ENCODE results near the gene C9orf153. TPM values are rescaled to one million over a fixed set of nuclear protein-coding genes. Genes with fewer than 3 reads are reported as not detected.
A peak's percentile ranks its signal among the peaks of the same experiment; 100 is the strongest.

Gene C9orf153
- total and polyA plus RNA-seq, 2 of the 8 experiments (the other 6 are each of a cell fraction or from before 2014, with no cell fraction given) = not detected

DNA sequence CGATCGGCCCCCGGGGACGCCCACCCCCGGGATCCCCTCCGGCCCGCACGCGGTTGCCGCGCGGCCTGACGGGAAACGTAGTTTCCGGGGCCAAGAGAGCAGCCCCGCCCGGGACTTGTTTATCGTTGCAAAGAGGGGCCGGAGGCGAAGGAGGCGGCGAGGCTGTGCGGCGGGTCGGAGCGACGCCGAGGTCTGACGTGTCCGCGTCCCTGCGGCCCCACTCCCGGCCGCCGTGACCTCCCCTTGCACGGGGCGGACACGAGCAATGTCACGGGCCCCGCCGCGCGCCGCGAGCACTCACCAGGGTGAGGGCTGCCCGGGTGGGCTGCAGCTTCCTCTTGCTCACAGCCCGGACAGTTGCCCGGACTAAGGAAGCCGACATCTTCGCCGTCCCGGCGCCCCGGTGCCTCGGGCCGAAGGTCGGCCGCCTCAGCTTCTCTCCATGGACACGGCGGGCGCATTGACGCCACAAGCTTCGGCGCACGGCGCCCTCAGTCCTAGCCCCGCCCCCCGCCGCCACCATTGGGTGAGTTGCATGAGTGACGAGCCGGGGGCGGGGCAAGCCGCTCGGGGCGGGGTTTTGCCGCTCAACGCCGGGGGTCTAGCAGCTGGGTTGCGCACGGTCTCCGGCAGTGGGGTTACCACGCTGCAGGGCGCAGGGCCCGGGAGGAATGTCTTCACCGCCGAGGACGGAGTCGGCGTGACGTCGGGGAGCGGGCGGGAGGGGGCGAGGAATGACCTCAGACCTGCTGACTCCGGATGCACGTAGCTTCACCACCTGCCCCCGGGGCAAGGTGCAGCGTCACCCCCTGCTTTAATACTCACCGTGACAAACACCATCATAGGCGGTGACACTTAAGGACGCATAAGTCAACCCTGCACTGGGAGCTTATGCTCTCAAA, 22.9 kb upstream of the C9orf153 start, which contains the start of gene ISCA1:
Gene ISCA1, minus strand, starts transcription at position 462 of the 902 bp plus-strand sequence. Its CDS starts 80 bp downstream, at position 382.
- H3K23ac ChIP-seq (ENCODE audit: insufficient read length) = no peak within 1 kb of the TSS
- no peak within 1 kb of the TSS for H3K14ac ChIP-seq (ENCODE audit: insufficient read length)
- CTCF ChIA-PET (ENCODE audit: partially characterized antibody) = interaction anchor here (1.0 to 1.1 kb wide), 3 partner anchors 39 to 80 kb away, joined by 3 to 7 read pairs (median 3); no protein-coding TSS in a partner anchor
- H2AK5ac ChIP-seq (ENCODE audit: low read depth, low read length) = peak within 1 kb of the TSS; percentile 82; the same call in 1 of the 2 replicates
- H2BK5ac ChIP-seq (ENCODE audit: low read depth, low read length) = peak within 1 kb of the TSS; percentile 94
- peak within 1 kb of the TSS; percentile 93; the same call in 1 of the 2 replicates for H4K8ac ChIP-seq (ENCODE audit: extremely low read depth, insufficient read depth, low read length)
- peak within 1 kb of the TSS; percentile 4 for H4K91ac ChIP-seq (replicated peaks; ENCODE audit: insufficient read length, low read length)
- peak within 1 kb of the TSS; percentile 94 for H4K5ac ChIP-seq (ENCODE audit: insufficient read length, low read depth, low read length)
- WGBS, 2 experiments (ENCODE audit: extremely low coverage in 1 of 2, insufficient coverage in 1 of 2, insufficient read length in 1 of 2, insufficient replicate concordance in 2 of 2, low coverage in 1 of 2, low lambda C conversion rate in 2 of 2, missing lambda C conversion rate in 1 of 2) = 2% methylated on average over 37 of the region's 101 CpGs; no CpG with 5 or more reads in 1 of the 2 experiments
- H3K4me2 ChIP-seq (ENCODE audit: insufficient read depth in 1 of 2, low read depth in 2 of 2, low read length in 2 of 2) = peak within 1 kb of the TSS; percentile 90 to 91
- peak within 1 kb of the TSS; percentile 36 for H3K4ac ChIP-seq (replicated peaks; ENCODE audit: insufficient read length, low read depth, low read length)
- H3K9ac ChIP-seq (replicated peaks in 1 of 4; ENCODE audit: extremely low read depth in 1 of 4, low read depth in 3 of 4, low read length in 3 of 4) = peak within 1 kb of the TSS; percentile 88 to 97 (median 92)
- POLR2A ChIA-PET (ENCODE audit: partially characterized antibody) = interaction anchor here (0.7 to 2.4 kb wide), 11 partner anchors 10 to 254 kb away, joined by 3 to 17 read pairs (median 3); partner anchors contain the start of gene GOLM1
- peak within 1 kb of the TSS; percentile 88 for H3K18ac ChIP-seq (ENCODE audit: extremely low read depth, low read length)
- no peak within 1 kb of the TSS for H2BK20ac ChIP-seq (ENCODE audit: low read length)
- H3K4me1 ChIP-seq (replicated peaks in 1 of 4; ENCODE audit: control insufficient read depth in 3 of 4, insufficient read depth in 4 of 4, low read length in 3 of 4) = peaks cover 0 to 9% (median 6%) of the 10 kb centered on the region in 4 experiments; a peak in 5 of 7 replicates
- peak; percentile 85 to 100 for DNase-seq (ENCODE audit: low read depth in 1 of 2, low spot score in 2 of 2)
- peaks cover 0 to 4% of the 10 kb centered on the region in 2 experiments for H4K20me1 ChIP-seq (replicated peaks in 1 of 2; ENCODE audit: control insufficient read depth in 1 of 2, insufficient read depth in 2 of 2, low read length in 2 of 2)
- H2BK12ac ChIP-seq (ENCODE audit: low read depth, low read length) = peak within 1 kb of the TSS; percentile 98
- H3K4me3 ChIP-seq (ENCODE audit: extremely low read depth in 1 of 4, insufficient read depth in 2 of 4, low read depth in 3 of 4, low read length in 4 of 4) = peak within 1 kb of the TSS; percentile 88 to 96 (median 93)
- peaks cover 9 to 39% of the 10 kb centered on the region in 2 experiments for H3K79me2 ChIP-seq (ENCODE audit: control insufficient read depth in 1 of 2, insufficient read depth in 2 of 2, low read length in 2 of 2)
- no peak for FAIRE-seq
- peaks cover 3% of the 10 kb centered on the region; the same call in 1 of the 2 replicates for H3K79me1 ChIP-seq (ENCODE audit: low read depth, low read length)
- H3K9me3 ChIP-seq (ENCODE audit: insufficient read depth in 2 of 2, low read depth in 1 of 2, low read length in 1 of 2) = no peaks in the 10 kb centered on the region
- H2BK15ac ChIP-seq (ENCODE audit: low read length) = peak within 1 kb of the TSS; percentile 97
- peaks cover 7% of the 10 kb centered on the region for H3K23me2 ChIP-seq (ENCODE audit: low read depth, low read length)
- no peaks in the 10 kb centered on the region; a peak in 1 of 7 replicates for H3K27me3 ChIP-seq (replicated peaks in 1 of 4; ENCODE audit: control insufficient read depth in 3 of 4, extremely low read depth in 1 of 4, insufficient read depth in 3 of 4, low read length in 3 of 4)
- H2AFZ ChIP-seq (ENCODE audit: low read length) = peak within 1 kb of the TSS; percentile 98
- no peak within 1 kb of the TSS for H2BK120ac ChIP-seq (replicated peaks; ENCODE audit: low read depth, low read length)
- H3K27ac ChIP-seq (ENCODE audit: low read depth, low read length) = peak within 1 kb of the TSS; percentile 90
- peaks cover 0 to 11% (median 3%) of the 10 kb centered on the region in 4 experiments; a peak in 4 of 8 replicates for H3K36me3 ChIP-seq (ENCODE audit: control insufficient read depth in 2 of 4, insufficient read depth in 4 of 4, low read length in 3 of 4)
- peak within 1 kb of the TSS; percentile 55 for H3K56ac ChIP-seq (replicated peaks; ENCODE audit: insufficient read length, low read depth, low read length)
- no peak for TF ChIP-seq RXRA (IDR thresholded peaks at IDR 0.05; ENCODE audit: insufficient read depth, low read depth, low read length)
- no peak for TF ChIP-seq HDAC2 (IDR thresholded peaks at IDR 0.05; ENCODE audit: borderline replicate concordance in 1 of 2, low read depth in 2 of 2, low read length in 2 of 2)
- TF ChIP-seq, protein P1, sequence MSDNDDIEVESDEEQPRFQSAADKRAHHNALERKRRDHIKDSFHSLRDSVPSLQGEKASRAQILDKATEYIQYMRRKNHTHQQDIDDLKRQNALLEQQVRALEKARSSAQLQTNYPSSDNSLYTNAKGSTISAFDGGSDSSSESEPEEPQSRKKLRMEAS (IDR thresholded peaks at IDR 0.05) = peak; percentile 86
- no peak for TF ChIP-seq ATF3 (IDR thresholded peaks at IDR 0.05; ENCODE audit: insufficient read depth, low read depth, low read length)
- TF ChIP-seq RNF2 (IDR thresholded peaks at IDR 0.05; ENCODE audit: borderline replicate concordance, low read depth, low read length, missing control alignments, poor library complexity, severe bottlenecking) = no peak
- no peak for TF ChIP-seq CBX5 (IDR thresholded peaks at IDR 0.05; ENCODE audit: low read depth, low read length)

Measured in H1 (cell line).